Astrocyte (in vitro differentiated cells and primary cell): ENCODE measurements around the gene E2F2. TPM values are rescaled to one million over a fixed set of nuclear protein-coding genes. Genes with fewer than 3 reads are reported as not detected.

Experiments
- DNase-seq: peaks from one replicate; pipeline ENCODE4 v3.0.0-alpha.2; 2010; ENCODE audit warnings: low read depth
- FAIRE-seq: peaks from 2 replicates; lab custom pipeline; 2011; peaks lifted over from hg19 to GRCh38; lab: Jason Lieb, UNC
- H2AFZ ChIP-seq: 2 replicates; pipeline ENCODE4 v1.6.0; 2012; ENCODE audit warnings: low read depth, low read length, inconsistent platforms
- H3K27ac ChIP-seq: 2 replicates; pipeline ENCODE4 v1.5.1; 2011; ENCODE audit warnings: low read depth, low read length, inconsistent platforms
- H3K27me3 ChIP-seq: 2 replicates; pipeline ENCODE4 v1.6.0; 2011; ENCODE audit warnings: low read length, inconsistent platforms; ENCODE audit not compliant: insufficient read depth
- H3K36me3 ChIP-seq: 2 replicates; pipeline ENCODE4 v1.5.1; 2011; ENCODE audit warnings: low read length, inconsistent platforms; ENCODE audit not compliant: insufficient read depth
- H3K4me1 ChIP-seq: 2 replicates; pipeline ENCODE4 v1.5.1; 2011; ENCODE audit warnings: low read length, inconsistent platforms; ENCODE audit not compliant: insufficient read depth
- H3K4me2 ChIP-seq: 2 replicates; pipeline ENCODE4 v1.6.0; 2012; ENCODE audit warnings: low read length, inconsistent platforms
- H3K4me3 ChIP-seq: 2 replicates; pipeline ENCODE4 v1.5.1; 2011; ENCODE audit warnings: low read depth, mild to moderate bottlenecking, low read length, inconsistent platforms; ENCODE audit not compliant: insufficient read depth
- H3K79me2 ChIP-seq: 2 replicates; pipeline ENCODE4 v1.6.0; 2012; ENCODE audit warnings: mild to moderate bottlenecking, low read length, inconsistent platforms; ENCODE audit not compliant: insufficient read depth
- H3K9ac ChIP-seq: 2 replicates; pipeline ENCODE4 v1.6.0; 2012; ENCODE audit warnings: mild to moderate bottlenecking, low read length, inconsistent platforms
- H3K9me3 ChIP-seq: 2 replicates; pipeline ENCODE4 v1.5.1; 2012; ENCODE audit warnings: low read depth, mild to moderate bottlenecking, low read length, inconsistent platforms; ENCODE audit not compliant: insufficient read depth
- H4K20me1 ChIP-seq: 2 replicates; pipeline ENCODE4 v1.6.0; 2012; ENCODE audit warnings: low read length, inconsistent platforms; ENCODE audit not compliant: insufficient read depth
- H3K27ac Mint-ChIP-seq: one replicate; pipeline ENCODE4 v1.8.0; 2021; ENCODE audit warnings: mild to moderate bottlenecking, mixed read lengths; ENCODE audit not compliant: unreplicated experiment
- H3K27me3 Mint-ChIP-seq: one replicate; pipeline ENCODE4 v1.8.0; 2021; ENCODE audit warnings: low read depth, mixed read lengths; ENCODE audit not compliant: unreplicated experiment
- H3K36me3 Mint-ChIP-seq: one replicate; pipeline ENCODE4 v1.8.0; 2021; ENCODE audit warnings: low read depth, mixed read lengths; ENCODE audit not compliant: unreplicated experiment
- H3K4me1 Mint-ChIP-seq: one replicate; pipeline ENCODE4 v1.8.0; 2021; ENCODE audit warnings: low read depth, mixed read lengths; ENCODE audit not compliant: unreplicated experiment
- H3K4me3 Mint-ChIP-seq: one replicate; pipeline ENCODE4 v1.8.0; 2021; ENCODE audit warnings: mild to moderate bottlenecking, moderate library complexity, mixed read lengths; ENCODE audit not compliant: unreplicated experiment
- H3K9me3 Mint-ChIP-seq: one replicate; pipeline ENCODE4 v1.8.0; 2021; ENCODE audit warnings: mild to moderate bottlenecking, mixed read lengths; ENCODE audit not compliant: unreplicated experiment
- EZH2 ChIP-seq: IDR thresholded peaks from 2 replicates; pipeline ENCODE4 v1.6.1; 2012; ENCODE audit warnings: mild to moderate bottlenecking, low read length, inconsistent platforms; ENCODE audit not compliant: insufficient read depth
- total RNA-seq: library from RNA; stranded (reverse); gene quantifications from 2 replicates; pipeline ENCODE4 v1.2.1, GENCODE V29; 2021
- TF ChIP-seq, protein P1 (sequence below): IDR thresholded peaks from 2 replicates; pipeline ENCODE4 v1.5.1; 2011; ENCODE audit warnings: low read depth, mild to moderate bottlenecking, inconsistent platforms, low read length, moderate library complexity; ENCODE audit not compliant: insufficient read depth

Gene E2F2
- total RNA-seq, 1 donor from 2014 or later = 0.11 TPM

DNA sequence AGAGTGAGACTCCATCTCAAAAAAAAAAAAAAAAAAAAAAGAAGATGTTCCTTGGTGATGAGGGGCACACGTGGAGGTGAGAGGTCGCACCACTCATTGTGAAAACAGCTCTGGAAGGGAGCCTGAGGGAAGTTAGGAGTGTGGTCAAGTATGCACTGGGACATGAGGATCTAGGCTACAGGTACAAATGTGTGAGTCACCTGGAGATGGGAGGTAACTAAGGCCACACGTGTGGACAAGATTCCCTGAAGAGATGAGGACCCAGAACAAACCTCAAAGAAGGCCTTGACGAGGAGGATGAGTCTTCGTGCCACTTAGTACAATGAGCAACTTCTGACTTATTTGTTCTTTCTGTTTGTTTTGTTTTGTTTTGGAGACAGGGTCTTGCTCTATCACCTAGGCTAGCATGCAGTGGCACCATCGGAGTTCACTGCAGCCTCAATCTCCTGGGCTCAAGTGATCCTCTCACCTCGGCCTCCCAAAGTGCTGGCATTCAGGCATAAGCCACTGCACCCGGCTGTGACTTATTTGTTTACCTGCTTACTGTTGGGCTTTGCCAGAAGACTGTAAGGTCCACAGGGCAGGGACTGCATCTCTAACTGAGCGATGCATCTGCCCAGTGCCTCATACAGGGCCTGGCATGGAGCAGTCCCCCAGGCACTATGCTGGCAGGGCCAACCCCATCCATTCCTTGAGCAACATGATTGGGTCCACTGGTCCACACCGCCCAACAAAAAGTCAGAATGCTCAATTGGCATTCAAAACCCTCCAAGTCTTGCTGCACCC lies 53.5 kb downstream of the E2F2 start:
- peaks cover 10% of the 10 kb centered on the region for H3K79me2 ChIP-seq

DNA sequence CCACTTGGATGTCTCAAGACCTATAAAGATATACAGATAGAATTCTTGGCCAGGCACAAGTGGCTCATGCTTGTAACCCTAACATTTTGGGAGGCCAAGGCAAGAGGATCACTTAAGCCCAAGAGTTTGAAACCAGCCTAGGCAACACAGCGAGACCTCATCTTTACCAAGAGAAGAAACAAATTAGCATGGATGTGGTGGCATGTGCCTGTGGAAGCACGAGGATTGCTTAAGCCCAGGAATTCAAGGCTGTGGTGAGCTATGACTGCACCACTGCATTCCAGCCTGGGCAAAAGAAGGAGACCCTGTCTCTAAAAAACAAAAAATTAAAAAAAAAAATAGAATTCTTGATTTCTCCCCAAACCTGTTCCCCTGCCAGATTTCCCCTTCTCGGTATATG lies 55.4 kb downstream of the E2F2 start:
- Histone ChIP-seq H3K27me3 (no peaks in the 10 kb centered on the region), H3K27ac (peak overlapping the region; percentile 48), H3K4me3 (no peak overlapping the region), H3K79me2 (peaks cover 2% of the 10 kb centered on the region), H2AFZ (no peak overlapping the region), H3K9ac (no peak overlapping the region), H3K9me3 (no peaks in the 10 kb centered on the region), H3K4me1 (peaks cover 15% of the 10 kb centered on the region), H3K4me2 (peak overlapping the region; percentile 35), H3K36me3 (no peaks in the 10 kb centered on the region), H4K20me1 (peaks cover 63% of the 10 kb centered on the region)
- peaks cover 14% of the 10 kb centered on the region for H3K36me3 Mint-ChIP-seq
- no peak for TF ChIP-seq EZH2
- TF ChIP-seq, protein P1, sequence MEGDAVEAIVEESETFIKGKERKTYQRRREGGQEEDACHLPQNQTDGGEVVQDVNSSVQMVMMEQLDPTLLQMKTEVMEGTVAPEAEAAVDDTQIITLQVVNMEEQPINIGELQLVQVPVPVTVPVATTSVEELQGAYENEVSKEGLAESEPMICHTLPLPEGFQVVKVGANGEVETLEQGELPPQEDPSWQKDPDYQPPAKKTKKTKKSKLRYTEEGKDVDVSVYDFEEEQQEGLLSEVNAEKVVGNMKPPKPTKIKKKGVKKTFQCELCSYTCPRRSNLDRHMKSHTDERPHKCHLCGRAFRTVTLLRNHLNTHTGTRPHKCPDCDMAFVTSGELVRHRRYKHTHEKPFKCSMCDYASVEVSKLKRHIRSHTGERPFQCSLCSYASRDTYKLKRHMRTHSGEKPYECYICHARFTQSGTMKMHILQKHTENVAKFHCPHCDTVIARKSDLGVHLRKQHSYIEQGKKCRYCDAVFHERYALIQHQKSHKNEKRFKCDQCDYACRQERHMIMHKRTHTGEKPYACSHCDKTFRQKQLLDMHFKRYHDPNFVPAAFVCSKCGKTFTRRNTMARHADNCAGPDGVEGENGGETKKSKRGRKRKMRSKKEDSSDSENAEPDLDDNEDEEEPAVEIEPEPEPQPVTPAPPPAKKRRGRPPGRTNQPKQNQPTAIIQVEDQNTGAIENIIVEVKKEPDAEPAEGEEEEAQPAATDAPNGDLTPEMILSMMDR = no peak
- no peaks in the 10 kb centered on the region for H3K9me3 Mint-ChIP-seq
- FAIRE-seq (no peak), DNase-seq (peak; percentile 73)
- H3K4me3 Mint-ChIP-seq = no peak overlapping the region
- H3K27me3 Mint-ChIP-seq = no peaks in the 10 kb centered on the region
- peaks cover 41% of the 10 kb centered on the region for H3K4me1 Mint-ChIP-seq
- H3K27ac Mint-ChIP-seq = peak overlapping the region; percentile 48

More for the DNA sequence above, 53.5 kb downstream of the E2F2 start:
- Histone ChIP-seq H3K4me1 (peaks cover 15% of the 10 kb centered on the region), H3K4me3 (no peak overlapping the region), H3K27ac (no peak overlapping the region), H2AFZ (no peak overlapping the region), H3K9ac (no peak overlapping the region), H3K27me3 (no peaks in the 10 kb centered on the region), H4K20me1 (peaks cover 59% of the 10 kb centered on the region), H3K36me3 (no peaks in the 10 kb centered on the region), H3K9me3 (no peaks in the 10 kb centered on the region), H3K4me2 (no peak overlapping the region)
- H3K9me3 Mint-ChIP-seq = no peaks in the 10 kb centered on the region
- H3K27ac Mint-ChIP-seq = no peak overlapping the region
- H3K4me1 Mint-ChIP-seq = peaks cover 36% of the 10 kb centered on the region
- FAIRE-seq (no peak), DNase-seq (no peak)
- no peak overlapping the region for H3K4me3 Mint-ChIP-seq
- H3K27me3 Mint-ChIP-seq = no peaks in the 10 kb centered on the region
- TF ChIP-seq EZH2 = no peak
- TF ChIP-seq, protein P1 = no peak
- H3K36me3 Mint-ChIP-seq = peaks cover 13% of the 10 kb centered on the region

DNA sequence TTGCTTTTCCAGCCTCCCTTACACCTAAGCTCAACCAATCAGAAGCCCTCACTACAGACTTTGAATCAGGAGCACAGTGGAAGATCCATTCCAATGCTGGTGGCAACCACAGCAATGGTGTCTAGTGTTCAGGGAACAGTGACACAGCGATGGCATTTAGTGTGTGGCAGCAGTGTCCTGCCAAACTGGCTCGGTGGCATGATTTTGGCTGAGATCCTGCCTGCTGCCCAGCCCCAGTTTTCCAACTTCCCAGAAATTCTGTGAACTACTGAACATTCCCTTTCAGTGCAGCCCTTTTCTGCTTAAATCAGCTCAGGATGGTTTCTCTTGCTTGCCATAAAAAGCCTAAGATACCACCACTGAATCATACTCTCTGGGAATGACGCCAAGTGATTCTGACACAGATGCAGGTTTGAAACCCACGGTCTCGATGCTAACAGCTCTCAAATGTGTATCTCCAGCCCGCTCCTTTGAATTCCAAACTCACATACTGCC lies 55.9 kb downstream of the E2F2 start:
- Mint-ChIP-seq H3K9me3 (no peaks in the 10 kb centered on the region), H3K4me3 (no peak overlapping the region), H3K27ac (peak overlapping the region; percentile 48), H3K36me3 (peaks cover 14% of the 10 kb centered on the region), H3K27me3 (no peaks in the 10 kb centered on the region), H3K4me1 (peaks cover 41% of the 10 kb centered on the region)
- Histone ChIP-seq H3K27ac (peak overlapping the region; percentile 48), H3K4me2 (peak overlapping the region; percentile 35), H2AFZ (no peak overlapping the region), H3K36me3 (no peaks in the 10 kb centered on the region), H4K20me1 (peaks cover 62% of the 10 kb centered on the region), H3K4me3 (no peak overlapping the region), H3K9ac (peak overlapping the region; percentile 0), H3K79me2 (no peaks in the 10 kb centered on the region), H3K27me3 (no peaks in the 10 kb centered on the region), H3K4me1 (peaks cover 15% of the 10 kb centered on the region), H3K9me3 (no peaks in the 10 kb centered on the region)
- TF ChIP-seq, protein P1 = no peak
- no peak for TF ChIP-seq EZH2
- FAIRE-seq (peak; percentile 65), DNase-seq (peak; percentile 95)
